ENCODE results near the gene TTLL12.
A peak's percentile ranks its signal among the peaks of the same experiment; 100 is the strongest.
"Not testable (repeated sequence)": the region's sequence is repeated elsewhere in the genome, so short reads cannot be mapped to it uniquely, and the experiment has no call there.

TTLL12 gene

DNA sequence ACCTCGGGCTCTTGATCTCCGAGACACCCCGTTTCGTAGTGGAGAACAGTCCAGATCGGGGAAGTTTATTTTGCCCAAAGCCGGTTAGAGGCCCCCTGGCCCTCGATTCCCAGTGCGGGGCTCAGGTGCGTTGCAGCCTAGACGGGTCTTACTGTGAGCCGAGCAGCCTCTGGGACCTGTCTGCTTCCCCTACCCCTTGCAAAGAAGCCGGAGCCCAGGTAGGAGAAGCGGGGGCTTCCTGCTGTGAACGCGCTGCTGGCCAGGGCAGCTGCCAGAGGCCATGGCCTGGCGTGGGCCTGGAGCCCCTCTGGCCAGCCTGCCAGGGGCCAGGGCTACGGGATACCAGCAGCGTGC is 35.0 kb downstream of the TTLL12 start:
- no peak for DNase-seq

DNA sequence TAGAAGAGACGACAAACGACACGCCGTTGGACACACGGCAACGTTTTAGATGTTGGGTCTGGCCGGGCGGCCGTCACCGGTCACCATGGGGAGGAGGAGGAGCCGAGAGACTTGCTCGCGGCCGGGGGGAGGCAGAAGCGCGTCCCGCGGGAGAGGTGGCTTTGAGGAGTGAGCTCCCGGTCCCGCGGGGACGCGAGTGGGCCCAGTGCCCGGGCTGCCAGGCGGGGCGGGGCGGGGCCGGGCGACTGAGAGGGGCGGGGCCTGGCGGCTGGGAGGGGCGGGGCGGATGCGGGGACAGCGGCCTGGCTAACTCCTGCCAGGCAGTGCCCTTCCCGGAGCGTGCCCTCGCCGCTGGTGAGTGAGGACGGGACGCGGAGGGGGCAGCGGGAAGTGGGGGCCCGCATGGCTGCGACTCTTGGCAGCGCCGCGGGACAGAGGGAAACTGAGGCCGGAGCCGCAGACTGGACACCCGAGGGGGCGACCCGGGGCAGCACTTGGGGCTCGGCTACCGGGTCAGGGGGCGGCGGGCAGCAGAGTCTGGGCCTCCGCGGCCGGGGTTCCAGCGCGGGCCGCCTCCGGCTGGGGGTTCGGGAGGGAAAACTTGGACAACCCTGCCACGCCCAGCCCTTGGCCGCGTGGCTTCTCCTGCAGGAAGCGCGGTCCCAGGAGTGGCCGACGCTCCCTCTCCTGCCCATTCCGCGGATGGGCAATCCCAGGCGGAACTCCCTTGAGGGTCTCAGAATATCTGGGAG is 35.5 kb downstream of the TTLL12 start, which contains the start of gene TSPO:
TSS of gene TSPO (plus strand) at position 309 of the 752 bp plus-strand sequence. CDS start 7,680 bp downstream, outside the sequence.
- DNase-seq = no peak

DNA sequence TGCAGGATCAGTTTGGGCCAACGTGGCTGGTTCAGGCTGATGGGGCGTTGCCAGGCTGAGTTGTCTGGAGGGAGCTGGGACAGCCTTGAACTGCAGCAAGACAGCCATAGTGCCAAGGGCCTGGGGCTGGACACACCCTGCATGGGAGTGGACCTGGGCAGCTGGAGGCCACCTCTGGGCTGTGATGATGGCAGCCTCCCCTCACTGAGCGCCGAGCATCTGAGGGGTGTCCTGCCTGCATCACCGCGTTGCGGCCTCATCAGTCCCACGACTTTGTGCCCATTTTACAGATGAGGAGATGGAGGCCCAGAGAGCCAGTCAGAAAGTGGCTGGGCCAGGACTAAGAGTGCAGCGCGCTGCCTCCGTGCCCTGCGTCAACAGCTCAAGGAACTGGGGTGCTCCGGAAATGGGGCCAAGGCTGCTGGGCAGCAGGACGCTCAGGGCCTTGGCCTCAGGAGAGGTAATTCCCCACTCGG is 36.2 kb downstream of the TTLL12 start:
- DNase-seq = no peak

GRCh38 chr22:43148581-43148980 is 38.4 kb downstream of the TTLL12 start:
- no peak for DNase-seq

- DNase-seq = no peak
Measured at GRCh38 chr22:43147821-43148220, 39.1 kb downstream of the TTLL12 start.

GRCh38 chr22:43146332-43146731 is 40.6 kb downstream of the TTLL12 start:
- not testable (repeated sequence) for DNase-seq

DNA sequence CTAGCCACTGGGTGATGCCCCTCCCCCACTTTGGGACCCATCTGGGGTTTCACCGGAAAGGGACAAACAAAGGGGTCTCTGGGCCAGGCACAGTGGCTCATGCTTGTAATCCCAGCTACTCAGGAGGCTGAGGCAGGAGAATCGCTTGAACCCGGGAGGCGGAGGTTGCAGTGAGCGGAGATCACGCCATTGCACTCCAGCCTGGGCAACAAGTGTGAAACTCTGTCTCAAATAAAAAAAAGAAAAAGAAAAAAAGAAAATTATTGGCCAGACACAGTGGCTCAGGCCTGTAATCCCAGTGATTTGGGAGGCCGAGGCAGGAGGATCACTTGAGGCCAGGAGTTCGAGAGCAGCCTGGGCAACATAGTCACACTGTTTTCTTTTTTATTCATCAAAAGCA is 41.6 kb downstream of the TTLL12 start:
- DNase-seq = not testable (repeated sequence)

DNA sequence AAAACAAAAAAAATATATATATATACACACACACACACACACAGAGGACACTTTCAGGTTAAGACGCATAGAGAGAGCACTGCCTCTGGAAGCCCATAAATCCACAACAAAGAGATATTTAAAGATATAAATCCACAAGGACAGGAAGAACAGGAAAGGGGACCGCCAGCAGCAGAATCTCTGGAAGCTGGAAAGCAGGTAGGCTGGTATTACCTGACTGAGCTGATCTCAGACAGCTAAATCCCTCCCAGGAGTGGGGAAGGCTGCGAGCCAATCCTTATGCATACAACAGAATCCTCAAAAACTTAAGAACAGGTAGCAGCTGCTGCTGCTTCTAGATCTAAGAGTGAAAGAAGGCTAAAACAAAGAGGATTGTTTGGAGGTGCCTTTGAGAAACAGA is 42.0 kb downstream of the TTLL12 start:
- DNase-seq = no peak

- peak; percentile 76 to 82 for DNase-seq
Measured at GRCh38 chr22:43142880-43143562, 43.9 kb downstream of the TTLL12 start, which contains the start of gene MCAT. MCAT (minus strand) TSS chr22:43143398; CDS start chr22:43143348, 50 bp downstream.

- no peak for DNase-seq
Measured at GRCh38 chr22:43136801-43137200, 50.1 kb downstream of the TTLL12 start.

GRCh38 chr22:43136255-43136654 is 50.7 kb downstream of the TTLL12 start:
- peak in 1 of 2 experiments; percentile 21 for DNase-seq

- DNase-seq = no peak
Measured at GRCh38 chr22:43135565-43135964, 51.4 kb downstream of the TTLL12 start.

DNA sequence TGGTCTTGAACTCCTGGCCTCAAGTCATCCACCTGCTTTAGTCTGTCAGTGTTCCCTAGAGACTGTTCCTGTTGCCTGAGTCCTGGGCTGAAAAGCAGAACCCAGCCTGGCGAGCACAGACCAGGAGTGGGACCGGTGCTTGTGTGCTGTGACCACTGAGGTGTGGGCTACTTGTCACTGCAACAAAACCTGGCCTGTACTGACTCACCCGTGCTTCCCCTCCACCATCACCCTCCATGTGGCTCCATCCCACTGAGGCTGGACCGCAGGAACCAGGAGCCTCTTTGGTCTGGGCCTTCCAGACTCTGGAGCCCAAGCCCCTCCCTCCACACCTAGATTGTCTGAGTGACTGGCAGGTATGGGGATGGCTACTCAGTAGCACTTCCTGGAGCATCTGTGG is 52.4 kb downstream of the TTLL12 start:
- no peak for DNase-seq

DNA sequence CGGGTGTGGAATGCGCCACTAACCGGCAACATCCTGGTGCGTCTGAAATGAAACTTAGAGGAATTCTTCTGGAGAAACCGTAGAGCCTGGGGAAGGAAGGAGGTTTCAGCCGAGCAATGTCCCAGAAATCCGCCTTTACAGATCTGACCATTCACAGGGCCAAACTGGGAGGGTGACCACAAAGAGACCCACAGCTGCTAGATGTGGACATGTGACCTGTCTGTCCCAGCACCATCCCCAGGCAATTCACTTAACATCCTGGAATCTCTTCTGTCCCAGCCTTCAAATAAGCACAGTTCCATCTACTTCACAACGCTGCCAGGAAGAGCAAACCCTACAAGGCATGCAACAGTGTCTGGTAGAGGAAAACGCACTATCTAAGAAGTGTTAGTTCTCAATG is 53.5 kb downstream of the TTLL12 start:
- DNase-seq = no peak

DNA sequence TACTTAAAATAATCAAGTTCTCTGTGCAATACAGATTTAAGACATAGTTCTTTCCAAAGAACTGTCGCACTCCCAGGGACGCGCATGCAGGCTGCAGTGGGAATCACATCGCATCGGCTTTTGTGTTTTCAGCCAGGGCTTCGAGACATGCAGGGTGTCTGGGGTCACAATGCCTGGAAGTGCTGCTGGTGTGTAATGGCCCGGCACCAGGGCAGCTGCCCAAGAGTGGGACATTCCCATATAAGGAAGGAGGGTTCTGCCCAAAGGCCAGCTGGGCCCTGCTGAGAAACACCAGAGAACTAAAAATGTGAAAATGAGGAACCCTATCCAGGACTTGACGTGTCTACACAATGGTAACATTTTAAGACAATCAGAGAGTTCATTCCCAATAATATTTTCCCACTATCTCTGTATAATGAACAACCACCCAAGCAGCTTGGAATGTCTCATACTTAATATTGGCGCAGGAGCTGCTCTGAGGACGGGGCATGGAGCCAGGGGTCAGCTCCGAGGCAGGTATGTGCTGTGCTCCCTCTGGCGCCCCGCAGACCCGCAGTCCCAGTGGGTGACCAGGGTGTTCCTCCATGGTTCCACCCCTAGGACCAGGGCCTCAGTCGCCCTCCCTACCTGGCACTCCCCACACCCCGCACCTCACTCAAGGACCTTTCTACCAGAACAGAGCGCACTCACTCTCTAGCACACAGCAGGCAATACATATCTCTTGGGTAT is 55.0 kb downstream of the TTLL12 start:
- no peak for DNase-seq

GRCh38 chr22:43129426-43130425 is 57.2 kb downstream of the TTLL12 start:
- no peak for DNase-seq

- DNase-seq = peak in 1 of 2 experiments; percentile 73
Measured at GRCh38 chr22:43128928-43129424, 58.0 kb downstream of the TTLL12 start.

- DNase-seq = no peak
Measured at GRCh38 chr22:43128116-43128515, 58.8 kb downstream of the TTLL12 start.

- DNase-seq = no peak
Measured at GRCh38 chr22:43127166-43127908, 59.6 kb downstream of the TTLL12 start.

GRCh38 chr22:43126501-43127165 is 60.3 kb downstream of the TTLL12 start:
- DNase-seq = no peak
